Gastroesophageal sphincter (tissue), 4 donors: ENCODE data around the gene GPR55. TPM values are rescaled to one million over a fixed set of nuclear protein-coding genes. Genes with fewer than 3 reads are reported as not detected.

Experiments
- ATAC-seq: fragments of 150-250 bp; one replicate; pipeline ENCODE4 v1.9.1; 2016; ENCODE audit warnings: mild to moderate bottlenecking, moderate library complexity
- H3K27ac ChIP-seq, 4 donors: fragments of 200-600 bp; sonication (generic) in 3 of 4; 1 replicate in 3 of 4; 2 replicates in 1 of 4; pipeline ENCODE4 v1.5.1; 2016 to 2019
- H3K27me3 ChIP-seq: fragments of 200-600 bp; sonication (generic); one replicate; pipeline ENCODE4 v1.5.1; 2019
- H3K36me3 ChIP-seq, 2 donors: fragments of 200-600 bp; sonication (generic); one replicate each; pipeline ENCODE4 v1.5.1; 2019; ENCODE audit warnings: control low read depth in 1 of 2
- H3K4me1 ChIP-seq, 3 donors: fragments of 200-600 bp; sonication (generic); 1 replicate in 2 of 3; 2 replicates in 1 of 3; pipeline ENCODE4 v1.5.1; 2016 to 2019; ENCODE audit warnings: control low read depth in 2 of 3
- H3K4me3 ChIP-seq, 2 donors: fragments of 200-600 bp; sonication (generic); one replicate each; pipeline ENCODE4 v1.5.1; 2019; ENCODE audit warnings: mild to moderate bottlenecking in 1 of 2, moderate library complexity in 1 of 2
- H3K9me3 ChIP-seq, 3 donors: fragments of 200-600 bp; sonication (generic); one replicate each; pipeline ENCODE4 v1.5.1; 2017 to 2019; ENCODE audit warnings: control low read depth in 2 of 3
- EP300 ChIP-seq: sonication (generic); formaldehyde crosslinking; IDR thresholded peaks from one replicate; pipeline ENCODE4 v1.6.1; 2017; ENCODE audit warnings: antibody characterized with exemption, mild to moderate bottlenecking
- POLR2A ChIP-seq, 2 donors: fragments of 450-650 bp; IDR thresholded peaks; one replicate each; pipeline ENCODE4 v1.6.1; 2017; ENCODE audit warnings: antibody characterized with exemption in 2 of 2, mild to moderate bottlenecking in 2 of 2, moderate library complexity in 1 of 2
- POLR2AphosphoS5 ChIP-seq: sonication (generic); formaldehyde crosslinking; IDR thresholded peaks from one replicate; pipeline ENCODE4 v1.6.1; 2017; ENCODE audit warnings: antibody characterized with exemption
- WGBS, 2 donors: methylation state at CpG; one replicate each; pipeline ENCODE4 v1.1.5; 2018; ENCODE audit warnings: low coverage in 1 of 2; 5-methylcytosine and 5-hydroxymethylcytosine counted together
- total RNA-seq, 4 donors: library from RNA; depleted of rRNA; stranded (reverse); fragments of >200 nt; gene quantifications; one replicate each; pipeline ENCODE4 v1.1.0, GENCODE V29; 2016
- TF ChIP-seq, protein P1 (sequence below), 4 experiments: fragments of 200-600 bp in 2 of 4; fragments of 450-650 bp in 2 of 4; sonication (generic) in 1 of 4; IDR thresholded peaks; one replicate each; pipeline ENCODE4 v1.5.1; 2017 to 2019; ENCODE audit warnings: antibody characterized with exemption in 4 of 4, mild to moderate bottlenecking in 2 of 4, moderate library complexity in 2 of 4

GPR55 gene
- total RNA-seq, 4 donors from 2014 or later = 0.08 to 0.12 TPM; not detected in 2

- Histone ChIP-seq H3K36me3 (no peaks in the 10 kb centered on the region), H3K4me1 (peaks cover 0 to 11% (median 3%) of the 10 kb centered on the region in 3 donors), H3K27me3 (peaks cover 42% of the 10 kb centered on the region), H3K9me3 (no peaks in the 10 kb centered on the region), H3K27ac (no peak overlapping the region), H3K4me3 (no peak overlapping the region)
- 80 to 84% methylated on average over 7 of the region's 8 CpGs for WGBS, 2 donors
- no peak for ATAC-seq
- TF ChIP-seq POLR2AphosphoS5 (no peak), EP300 (no peak), POLR2A (IDR thresholded peaks at IDR 0.05) (no peak)
- TF ChIP-seq, protein P1, sequence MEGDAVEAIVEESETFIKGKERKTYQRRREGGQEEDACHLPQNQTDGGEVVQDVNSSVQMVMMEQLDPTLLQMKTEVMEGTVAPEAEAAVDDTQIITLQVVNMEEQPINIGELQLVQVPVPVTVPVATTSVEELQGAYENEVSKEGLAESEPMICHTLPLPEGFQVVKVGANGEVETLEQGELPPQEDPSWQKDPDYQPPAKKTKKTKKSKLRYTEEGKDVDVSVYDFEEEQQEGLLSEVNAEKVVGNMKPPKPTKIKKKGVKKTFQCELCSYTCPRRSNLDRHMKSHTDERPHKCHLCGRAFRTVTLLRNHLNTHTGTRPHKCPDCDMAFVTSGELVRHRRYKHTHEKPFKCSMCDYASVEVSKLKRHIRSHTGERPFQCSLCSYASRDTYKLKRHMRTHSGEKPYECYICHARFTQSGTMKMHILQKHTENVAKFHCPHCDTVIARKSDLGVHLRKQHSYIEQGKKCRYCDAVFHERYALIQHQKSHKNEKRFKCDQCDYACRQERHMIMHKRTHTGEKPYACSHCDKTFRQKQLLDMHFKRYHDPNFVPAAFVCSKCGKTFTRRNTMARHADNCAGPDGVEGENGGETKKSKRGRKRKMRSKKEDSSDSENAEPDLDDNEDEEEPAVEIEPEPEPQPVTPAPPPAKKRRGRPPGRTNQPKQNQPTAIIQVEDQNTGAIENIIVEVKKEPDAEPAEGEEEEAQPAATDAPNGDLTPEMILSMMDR (IDR thresholded peaks at IDR 0.05) = no peak
These were observed 34.0 kb upstream of the GPR55 start for GRCh38 chr2:230958820-230959756.

DNA sequence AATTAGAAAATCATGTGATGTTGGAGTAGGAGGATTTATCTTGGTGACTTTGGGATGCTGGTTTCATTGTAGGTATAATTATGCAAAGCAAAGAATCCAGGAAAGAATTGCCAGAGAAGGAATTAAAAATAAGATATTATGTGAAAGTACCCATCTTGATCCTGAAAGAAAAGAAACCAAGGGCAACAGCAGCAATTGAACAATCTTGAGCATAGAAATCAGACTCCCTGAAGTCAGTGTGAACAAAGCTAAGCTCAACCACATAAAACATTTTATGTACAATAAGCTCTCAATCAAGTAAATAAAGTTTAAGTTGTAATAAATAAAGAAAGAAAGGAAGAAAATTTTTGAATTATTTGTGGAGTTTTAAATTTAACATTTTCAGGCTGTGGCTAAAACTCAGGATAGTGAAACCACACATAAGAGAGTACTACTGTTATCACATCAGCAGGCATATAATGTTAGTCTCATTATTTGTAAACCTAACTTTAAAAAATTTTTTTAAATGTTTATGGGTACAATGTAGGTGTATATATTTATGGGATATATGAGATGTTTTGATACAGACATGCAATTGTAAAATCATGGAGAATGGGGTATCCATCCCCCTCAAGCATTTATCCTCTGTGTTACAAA lies 32.8 kb upstream of the GPR55 start:
- Histone ChIP-seq H3K9me3 (no peaks in the 10 kb centered on the region), H3K27me3 (peaks cover 41% of the 10 kb centered on the region), H3K36me3 (no peaks in the 10 kb centered on the region), H3K27ac (no peak overlapping the region), H3K4me3 (peak overlapping the region in 1 of 2 donors; percentile 42), H3K4me1 (peaks cover 0 to 11% (median 3%) of the 10 kb centered on the region in 3 donors)
- no peak for ATAC-seq
- TF ChIP-seq EP300 (no peak), POLR2A (IDR thresholded peaks at IDR 0.05) (no peak), POLR2AphosphoS5 (no peak)
- TF ChIP-seq, protein P1 (IDR thresholded peaks at IDR 0.05) = no peak

DNA sequence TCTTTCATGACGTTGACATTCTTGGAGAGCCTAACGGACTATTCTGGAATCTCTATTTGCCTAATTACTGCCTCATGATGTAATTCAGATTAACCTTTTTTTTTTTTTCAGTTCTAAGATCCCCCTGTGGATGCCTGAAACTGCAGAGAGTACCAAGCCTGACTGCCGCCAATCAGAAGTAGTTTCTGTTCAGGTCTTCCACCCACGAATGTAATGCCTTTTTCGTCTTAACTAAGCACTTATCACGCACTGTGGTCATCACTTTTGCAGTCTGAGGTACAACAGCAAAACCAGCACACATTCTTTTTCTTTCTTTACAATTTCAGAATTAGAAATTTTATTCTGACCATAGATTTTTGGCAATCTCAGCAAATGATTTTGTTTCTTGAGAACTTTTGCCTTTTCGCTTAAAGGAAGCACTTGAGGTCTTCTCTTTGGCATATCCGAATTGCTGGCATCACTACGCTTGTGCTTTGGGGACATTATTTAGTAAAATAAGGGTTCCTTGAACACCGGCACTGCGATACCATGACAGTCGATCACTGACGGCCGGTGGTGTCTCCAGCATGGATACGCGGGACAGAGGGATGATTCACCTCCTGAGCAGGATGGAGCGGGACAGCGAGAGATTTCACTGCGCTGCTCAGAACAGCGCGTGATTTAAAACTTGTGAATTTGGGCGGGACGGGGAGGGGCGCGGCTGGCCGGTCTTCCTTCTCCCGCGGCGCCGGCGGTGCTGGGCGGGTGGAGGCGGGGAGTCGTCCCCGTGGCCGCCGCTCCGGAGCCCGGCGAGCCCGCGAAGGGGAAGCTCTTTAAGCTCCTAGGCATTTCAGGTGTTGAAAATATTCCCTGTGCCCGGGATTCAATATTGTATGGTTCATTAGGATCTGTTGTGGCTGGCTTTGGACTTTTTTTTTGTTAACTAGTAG lies 32.0 kb upstream of the GPR55 start:
- TF ChIP-seq, protein P1 (IDR thresholded peaks at IDR 0.05) = no peak
- TF ChIP-seq POLR2A (IDR thresholded peaks at IDR 0.05) (no peak), POLR2AphosphoS5 (no peak), EP300 (no peak)
- Histone ChIP-seq H3K4me1 (peaks cover 0 to 11% (median 3%) of the 10 kb centered on the region in 3 donors), H3K27me3 (peaks cover 41% of the 10 kb centered on the region), H3K36me3 (no peaks in the 10 kb centered on the region), H3K9me3 (no peaks in the 10 kb centered on the region), H3K4me3 (peak overlapping the region in 1 of 2 donors; percentile 42), H3K27ac (no peak overlapping the region)
- WGBS, 2 donors = 20 to 22% methylated on average over 21 to 22 of the region's 43 CpGs
- ATAC-seq = peak; percentile 89

DNA sequence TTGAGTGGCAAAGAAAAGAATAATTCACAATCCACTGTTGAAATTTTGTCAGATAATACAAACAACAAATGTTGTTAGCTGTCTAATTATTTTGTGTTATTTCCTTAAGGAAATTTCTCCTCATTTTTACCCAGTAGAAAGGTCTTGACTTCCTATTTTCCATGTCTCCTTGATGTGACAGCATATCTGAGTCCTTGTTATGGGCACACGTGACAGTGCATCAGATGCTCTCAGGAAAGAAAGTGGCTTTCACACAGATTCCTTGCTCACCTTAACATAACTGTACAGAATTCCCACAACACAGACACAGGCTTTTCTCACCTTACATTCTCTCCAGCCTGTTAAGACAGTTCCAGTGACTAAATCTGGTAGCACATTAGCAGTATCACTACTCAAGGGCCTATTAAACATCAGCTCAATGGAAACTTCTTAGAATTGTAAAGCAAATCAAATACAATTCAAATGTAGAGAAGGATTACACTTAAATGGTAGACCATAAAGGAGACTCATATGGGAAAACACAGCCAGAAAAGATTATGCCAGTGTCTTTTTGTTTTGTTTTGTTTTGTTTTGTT lies 30.2 kb upstream of the GPR55 start:
- TF ChIP-seq, protein P1 (IDR thresholded peaks at IDR 0.05) = no peak
- TF ChIP-seq EP300 = no peak
- no peak for TF ChIP-seq POLR2AphosphoS5
- no peak for TF ChIP-seq POLR2A (IDR thresholded peaks at IDR 0.05)
- Histone ChIP-seq H3K4me3 (no peak overlapping the region), H3K36me3 (no peaks in the 10 kb centered on the region), H3K4me1 (peaks cover 0 to 11% (median 3%) of the 10 kb centered on the region in 3 donors), H3K27me3 (peaks cover 32% of the 10 kb centered on the region), H3K27ac (no peak overlapping the region), H3K9me3 (no peaks in the 10 kb centered on the region)
- WGBS, 2 donors = 91 to 100% methylated on average over 1 of the region's 1 CpG
- no peak for ATAC-seq
